K562 (cell line): Measurements from ENCODE around the gene USP20. TPM values are rescaled to one million over a fixed set of nuclear protein-coding genes. Genes with fewer than 3 reads are reported as not detected.

Experiments
- ATAC-seq: fragments of 200-7000 bp; cut with Tn5 transposase; 3 replicates; pipeline ENCODE4 v1.9.1; 2020; ENCODE audit warnings: moderate library complexity
- BruUV-seq: library from RNA; stranded (reverse); fragments of 400-500 nt; replicated peaks from 2 replicates; lab custom pipeline; 2021; lab: Mats Ljungman, UMichigan
- CTCF ChIA-PET: fragments of 300-600 bp; formaldehyde crosslinking; extraction: SDS; loops from one replicate; lab custom pipeline; 2021; ENCODE audit warnings: low intra/inter-chr PET ratio; lab: Yijun Ruan, JAX
- POLR2A ChIA-PET: fragments of 300-600, 350-650 bp; sonication (Branson Sonifier 250); formaldehyde crosslinking; extraction: SDS; loops from one replicate; lab custom pipeline; 2021; ENCODE audit warnings: antibody characterized with exemption, inconsistent platforms; lab: Yijun Ruan, JAX
- DNase-seq, 4 experiments: peaks; one replicate each; pipeline versions ENCODE4 v3.0.0 to v3.0.0-alpha.2; 2011 to 2018; ENCODE audit warnings: low spot score in 3 of 4, mixed read lengths in 3 of 4; ENCODE audit errors: extremely low read depth in 1 of 4
- FAIRE-seq: peaks from 2 replicates; lab custom pipeline; 2011; peaks lifted over from hg19 to GRCh38; lab: Jason Lieb, UNC
- H2AFZ ChIP-seq: 2 replicates; pipeline ENCODE4 v1.6.0; 2011; ENCODE audit warnings: low read depth, low read length, control low read depth, inconsistent platforms
- H3K27ac ChIP-seq: fragments of 200-600 bp; 3 replicates; pipeline ENCODE4 v1.8.0; 2011; ENCODE audit warnings: low read depth, mild to moderate bottlenecking, control low read depth, inconsistent platforms, low read length, moderate library complexity, mixed read lengths; ENCODE audit errors: extremely low read depth
- H3K27me3 ChIP-seq, 2 experiments: fragments of 300-600 bp in 1 of 2; 2 replicates in 1 of 2; 3 replicates in 1 of 2; pipeline versions ENCODE4 v1.6.0 to v1.8.0; 2011; ENCODE audit warnings: inconsistent platforms in 2 of 2, low read length in 2 of 2, mild to moderate bottlenecking in 1 of 2, mixed read lengths in 1 of 2, moderate library complexity in 1 of 2; ENCODE audit not compliant: control insufficient read depth in 2 of 2, insufficient read depth in 2 of 2
- H3K36me3 ChIP-seq: fragments of 300-600 bp; 3 replicates; pipeline ENCODE4 v1.8.0; 2011; ENCODE audit warnings: mild to moderate bottlenecking, low read length, inconsistent platforms; ENCODE audit not compliant: control insufficient read depth, insufficient read depth
- H3K4me1 ChIP-seq, 2 experiments: fragments of 200-600 bp in 1 of 2; replicated peaks in 1 of 2; 2 replicates in 1 of 2; 3 replicates in 1 of 2; pipeline versions ENCODE4 v1.5.1 to v1.8.0; 2011; ENCODE audit warnings: inconsistent platforms in 2 of 2, low read length in 2 of 2, mild to moderate bottlenecking in 1 of 2, mixed read lengths in 1 of 2, moderate library complexity in 1 of 2; ENCODE audit not compliant: control insufficient read depth in 2 of 2, insufficient read depth in 2 of 2
- H3K4me2 ChIP-seq: 2 replicates; pipeline ENCODE4 v1.6.1; 2011; ENCODE audit warnings: low read length, control low read depth, inconsistent platforms, mixed read lengths; ENCODE audit not compliant: insufficient read depth
- H3K4me3 ChIP-seq: fragments of 200-600 bp; sonication (generic), shearing (Covaris generic); 2 replicates; pipeline ENCODE4 v1.5.1; 2016; ENCODE audit warnings: control low read depth, inconsistent platforms
- H3K79me2 ChIP-seq: fragments of 200-600 bp; 3 replicates; pipeline ENCODE4 v1.8.0; 2011; ENCODE audit warnings: low read length, inconsistent platforms; ENCODE audit not compliant: control insufficient read depth, insufficient read depth
- H3K9ac ChIP-seq, 2 experiments: 2 replicates each; pipeline versions ENCODE4 v1.6.0 to v1.6.1; 2011; ENCODE audit warnings: low read depth in 2 of 2, low read length in 2 of 2, control low read depth in 1 of 2, inconsistent platforms in 1 of 2, mild to moderate bottlenecking in 1 of 2, mixed read lengths in 1 of 2; ENCODE audit not compliant: insufficient read depth in 1 of 2
- H3K9me1 ChIP-seq: one replicate; pipeline ENCODE4 v1.6.0; 2011; ENCODE audit warnings: inconsistent platforms, mild to moderate bottlenecking, low read length, moderate library complexity; ENCODE audit not compliant: control insufficient read depth, insufficient read depth
- H3K9me3 ChIP-seq: replicated peaks from 2 replicates; pipeline ENCODE4 v1.5.1; 2011; ENCODE audit warnings: low read depth, low read length, inconsistent platforms; ENCODE audit not compliant: control insufficient read depth, insufficient read depth
- H4K20me1 ChIP-seq: replicated peaks from 2 replicates; pipeline ENCODE4 v1.6.1; 2011; ENCODE audit warnings: low read length, inconsistent platforms, mixed read lengths; ENCODE audit not compliant: control insufficient read depth, insufficient read depth
- CEBPG ChIP-seq, 3 experiments: fragments of 200-800 bp in 1 of 3; sonication (Bioruptor generic) in 1 of 3; sonication (generic) in 1 of 3; formaldehyde crosslinking in 1 of 3; IDR thresholded peaks in 2 of 3; conservative IDR thresholded peaks in 1 of 3; 2 replicates each; pipeline versions ENCODE4 v1.6.1 to v1.8.0; 2016 to 2022; ENCODE audit warnings: missing compliant biosample characterization in 2 of 3, missing genetic modification characterization in 2 of 3, mild to moderate bottlenecking in 1 of 3, missing genetic modification reagents in 1 of 3
- CHD1 ChIP-seq: fragments of 200-600 bp; sonication (generic); IDR thresholded peaks from one replicate; pipeline ENCODE4 v1.6.1; 2012; ENCODE audit warnings: mild to moderate bottlenecking, moderate library complexity, low read length, inconsistent platforms
- FOXP1 ChIP-seq: sonication (generic); formaldehyde crosslinking; IDR thresholded peaks from 2 replicates; pipeline ENCODE4 v1.8.0; 2022; ENCODE audit warnings: mild to moderate bottlenecking, missing genetic modification reagents
- GABPB2 ChIP-seq: fragments of 250-450 bp; sonication (Bioruptor Pico); conservative IDR thresholded peaks from 2 replicates; pipeline ENCODE4 v1.5.1; 2021; ENCODE audit warnings: mild to moderate bottlenecking
- GATAD2B ChIP-seq: fragments of 450-650 bp; IDR thresholded peaks from 2 replicates; pipeline ENCODE4 v1.6.1; 2017; ENCODE audit warnings: mild to moderate bottlenecking, borderline replicate concordance
- GMEB1 ChIP-seq: fragments of 250-450 bp; sonication (Bioruptor Pico); IDR thresholded peaks from 2 replicates; pipeline ENCODE4 v1.4.0; 2020; ENCODE audit warnings: mild to moderate bottlenecking
- IRF1 ChIP-seq: sonication (generic); formaldehyde crosslinking; IDR thresholded peaks from 2 replicates; pipeline ENCODE4 v1.8.0; 2022; ENCODE audit warnings: missing genetic modification reagents, mild to moderate bottlenecking, borderline replicate concordance
- JUNB ChIP-seq: fragments of 450-650 bp; formaldehyde crosslinking; conservative IDR thresholded peaks from 2 replicates; pipeline ENCODE4 v1.4.0; 2020; ENCODE audit warnings: mild to moderate bottlenecking
- LARP7 ChIP-seq: fragments of 450-650 bp; IDR thresholded peaks from 2 replicates; pipeline ENCODE4 v1.6.1; 2016
- MED1 ChIP-seq: sonication (generic); formaldehyde crosslinking; IDR thresholded peaks from 2 replicates; pipeline ENCODE4 v1.8.1; 2023; ENCODE audit warnings: missing genetic modification reagents, borderline replicate concordance
- MTF1 ChIP-seq: fragments of 250-450 bp; sonication (Bioruptor Pico); IDR thresholded peaks from 2 replicates; pipeline ENCODE4 v1.9.0; 2021; ENCODE audit warnings: moderate library complexity, mild to moderate bottlenecking, inconsistent platforms, borderline replicate concordance
- NCOA4 ChIP-seq: fragments of 450-650 bp; IDR thresholded peaks from 2 replicates; pipeline ENCODE4 v1.6.1; 2018; ENCODE audit warnings: mild to moderate bottlenecking; ENCODE audit not compliant: partially characterized antibody
- NCOR1 ChIP-seq: fragments of 450-650 bp; IDR thresholded peaks from 2 replicates; pipeline ENCODE4 v1.6.1; 2016; ENCODE audit warnings: mild to moderate bottlenecking, moderate library complexity
- NR1H2 ChIP-seq: sonication (generic); formaldehyde crosslinking; IDR thresholded peaks from 2 replicates; pipeline ENCODE4 v1.4.0; 2020; ENCODE audit warnings: mild to moderate bottlenecking, missing genetic modification reagents
- POLR2G ChIP-seq: fragments of 200-400 bp; formaldehyde crosslinking; IDR thresholded peaks from 2 replicates; pipeline ENCODE4 v1.6.1; 2017; ENCODE audit warnings: low read depth, mild to moderate bottlenecking, antibody characterized with exemption, low read length, moderate library complexity
- THRA ChIP-seq: fragments of 450-650 bp; IDR thresholded peaks from 2 replicates; pipeline ENCODE4 v1.6.1; 2017; ENCODE audit warnings: mild to moderate bottlenecking, moderate library complexity
- ZFP36 ChIP-seq: fragments of 150-350 bp; IDR thresholded peaks from 2 replicates; pipeline ENCODE4 v1.6.1; 2018; ENCODE audit warnings: low read length, low read depth; ENCODE audit not compliant: partially characterized antibody
- ZNF57 ChIP-seq: fragments of 450-650 bp; formaldehyde crosslinking; IDR thresholded peaks from 2 replicates; pipeline ENCODE4 v1.4.0; 2020; ENCODE audit warnings: mild to moderate bottlenecking, moderate library complexity
- WGBS: fragments of 100-300 bp; shearing (Covaris generic); methylation state at CpG from one replicate; pipeline ENCODE4 v1.1.6; 2016; ENCODE audit warnings: low coverage, mixed read lengths; ENCODE audit not compliant: insufficient coverage; ENCODE audit errors: missing lambda C conversion rate; 5-methylcytosine and 5-hydroxymethylcytosine counted together
- in situ Hi-C: fragments of 300-500 bp; cut with MboI; formaldehyde crosslinking; loops from 4 replicates; pipeline ENCODE4 v1.15.0; 2018; ENCODE audit warnings: inconsistent platforms, mixed read lengths
- intact Hi-C: fragments of 100-400 bp; cut with micrococcal nuclease; formaldehyde crosslinking; loops from 2 replicates; pipeline ENCODE4 v1.14.2; 2022
- polyA plus RNA-seq, 8 experiments: library from polyadenylated mRNA; depleted of rRNA in 4 of 8; stranded (reverse) in 5 of 8; unstranded in 3 of 8; fragments of >200 nt; fragmentation: Nextera tagmentation in 2 of 8; fragmentation: Illumina TruSeq in 1 of 8; extraction: Ambion mirVana in 2 of 8; extraction: Trizol in 1 of 8; gene quantifications; 2 replicates each; pipeline versions ENCODE4 v1.2.1 to v1.2.3, GENCODE V29; 2011 to 2014; ENCODE audit warnings: inconsistent platforms in 1 of 8, missing spikeins in 1 of 8
- total RNA-seq, 7 experiments: library from RNA; depleted of rRNA in 6 of 7; stranded (reverse); fragments of >200 nt in 6 of 7; fragmentation: Illumina TruSeq in 2 of 7; extraction: Trizol in 2 of 7; gene quantifications; 2 replicates each; pipeline versions ENCODE4 v1.2.1 to v1.2.3, GENCODE V29; 2011 to 2021; ENCODE audit warnings: low replicate concordance in 1 of 7

The USP20 gene
- total and polyA plus RNA-seq, 9 of the 15 experiments (the other 6 are each of a cell fraction or from before 2014, with no cell fraction given): 1.9 to 136 (median 49.1) TPM

GRCh38 chr9:129910628-129911567 is 75.6 kb downstream of the USP20 start:
- H3K79me2 ChIP-seq: no peaks in the 10 kb centered on the region
- H2AFZ ChIP-seq: no peak overlapping the region
- H4K20me1 ChIP-seq: no peaks in the 10 kb centered on the region
- no peaks in the 10 kb centered on the region for H3K9me3 ChIP-seq
- DNase-seq: peak; percentile 80 to 94 (median 84)
- no peak overlapping the region for H3K9ac ChIP-seq
- no peaks in the 10 kb centered on the region for H3K27me3 ChIP-seq
- no peak overlapping the region for H3K4me3 ChIP-seq
- H3K27ac ChIP-seq: 0 out of 3 replicates have a peak overlapping the region, but pooled peaks have one; percentile 0
- WGBS: 7% methylated on average over 15 of the region's 15 CpGs
- ATAC-seq: peak; percentile 99
- in situ Hi-C loops (no loop called here), intact Hi-C loops (loop anchor here (2.0 kb wide), 1 partner anchor 132 kb away; the partner anchor contains the start of gene FNBP1)
- BruUV-seq: no TSS peak
- ChIA-PET CTCF (no interaction called here), POLR2A (interaction anchor here (1.0 to 1.9 kb wide), 8 partner anchors 9 to 23 kb away, joined by 3 to 7 read pairs (median 6); no protein-coding TSS in a partner anchor)
- H3K4me2 ChIP-seq: no peak overlapping the region; the same call in 1 of the 2 replicates
- no peaks in the 10 kb centered on the region for H3K9me1 ChIP-seq
- peaks cover 9 to 14% of the 10 kb centered on the region in 2 experiments; a peak in 4 of 5 replicates for H3K4me1 ChIP-seq
- no peaks in the 10 kb centered on the region for H3K36me3 ChIP-seq
- peak; percentile 99 for FAIRE-seq
- TF ChIP-seq GABPB2 (CRISPR knock-in tag): no peak
- TF ChIP-seq MED1 (CRISPR knock-in tag): no peak
- peak; percentile 82; the same call in 1 of the 2 replicates for TF ChIP-seq GATAD2B
- TF ChIP-seq CEBPG (CRISPR knock-in tag; IDR thresholded peaks at IDR 0.05): peak; percentile 72; the same call in 1 of the 2 replicates
- peak; percentile 18 to 52; a peak in 1 of 4 replicates for TF ChIP-seq CEBPG (tag; conservative IDR thresholded peaks at IDR 0.05 in 1 of 2, IDR thresholded peaks at IDR 0.05 in 1 of 2)
- TF ChIP-seq THRA: no peak
- no peak for TF ChIP-seq ZNF57 (CRISPR knock-in tag)
- no peak for TF ChIP-seq MTF1 (CRISPR knock-in tag)
- peak; percentile 93 for TF ChIP-seq NCOR1
- no peak for TF ChIP-seq FOXP1 (CRISPR knock-in tag)
- no peak for TF ChIP-seq JUNB (CRISPR knock-in tag)
- no peak for TF ChIP-seq NR1H2 (CRISPR knock-in tag)
- no peak for TF ChIP-seq ZFP36
- no peak for TF ChIP-seq GMEB1 (CRISPR knock-in tag)
- TF ChIP-seq IRF1 (CRISPR knock-in tag): no peak
- no peak for TF ChIP-seq NCOA4
- TF ChIP-seq LARP7: no peak
- no peak for TF ChIP-seq CHD1
- no peak for TF ChIP-seq POLR2G
